Neural progenitor cell (in vitro differentiated cells): Measurements from ENCODE around the gene CNTROB. TPM values are rescaled to one million over a fixed set of nuclear protein-coding genes. Genes with fewer than 3 reads are reported as not detected.

Source experiments
- DNase-seq: peaks from one replicate; pipeline ENCODE4 v3.0.0-alpha.2; 2016; ENCODE audit warnings: low spot score
- H2AFZ ChIP-seq: fragments of 200-600 bp; sonication (generic); replicated peaks from 2 replicates; pipeline ENCODE4 v1.6.1; 2016; ENCODE audit warnings: antibody characterized with exemption
- H3F3A ChIP-seq: fragments of 200-600 bp; sonication (generic); 2 replicates; pipeline ENCODE4 v1.6.1; 2016; ENCODE audit warnings: antibody characterized with exemption, low read depth
- H3K27ac ChIP-seq: fragments of 200-600 bp; sonication (generic); 2 replicates; pipeline ENCODE4 v1.5.1; 2016; ENCODE audit warnings: mild to moderate bottlenecking
- H3K27me3 ChIP-seq: fragments of 200-600 bp; sonication (generic); 2 replicates; pipeline ENCODE4 v1.6.1; 2016; ENCODE audit warnings: mild to moderate bottlenecking, moderate library complexity
- H3K36me3 ChIP-seq: fragments of 200-600 bp; sonication (generic); 2 replicates; pipeline ENCODE4 v1.5.1; 2016
- H3K4me1 ChIP-seq: fragments of 200-600 bp; sonication (generic); 2 replicates; pipeline ENCODE4 v1.6.1; 2016; ENCODE audit warnings: mixed run types
- H3K4me2 ChIP-seq: fragments of 200-600 bp; sonication (generic); 2 replicates; pipeline ENCODE4 v1.6.1; 2016
- H3K4me3 ChIP-seq: fragments of 200-600 bp; sonication (generic); 2 replicates; pipeline ENCODE4 v1.5.1; 2016
- H3K79me2 ChIP-seq: fragments of 200-600 bp; sonication (generic); 2 replicates; pipeline ENCODE4 v1.6.1; 2016; ENCODE audit warnings: low read depth
- H3K9ac ChIP-seq: fragments of 200-600 bp; sonication (generic); 2 replicates; pipeline ENCODE4 v1.6.1; 2016
- H3K9me3 ChIP-seq: fragments of 200-600 bp; sonication (generic); 2 replicates; pipeline ENCODE4 v1.5.1; 2016; ENCODE audit warnings: low read depth
- H4K20me1 ChIP-seq: fragments of 200-600 bp; sonication (generic); 2 replicates; pipeline ENCODE4 v1.6.1; 2016; ENCODE audit warnings: low read depth
- H3K27ac Mint-ChIP-seq: 3 replicates; pipeline ENCODE4 v1.8.0; 2021; ENCODE audit warnings: mixed read lengths
- H3K27me3 Mint-ChIP-seq: 2 replicates; pipeline ENCODE4 v1.8.0; 2022; ENCODE audit warnings: low read depth, mild to moderate bottlenecking, inconsistent platforms, moderate library complexity, mixed read lengths; ENCODE audit not compliant: insufficient read depth
- H3K36me3 Mint-ChIP-seq: 3 replicates; pipeline ENCODE4 v1.8.0; 2021; ENCODE audit warnings: mixed read lengths
- H3K4me1 Mint-ChIP-seq: 3 replicates; pipeline ENCODE4 v1.8.0; 2021; ENCODE audit warnings: mixed read lengths
- H3K4me3 Mint-ChIP-seq: 3 replicates; pipeline ENCODE4 v1.8.0; 2021; ENCODE audit warnings: mild to moderate bottlenecking, moderate library complexity, mixed read lengths
- H3K9me3 Mint-ChIP-seq: 3 replicates; pipeline ENCODE4 v1.8.0; 2020; ENCODE audit warnings: mixed read lengths
- CTCF ChIP-seq: fragments of 200-600 bp; sonication (generic); IDR thresholded peaks from 2 replicates; pipeline ENCODE4 v1.5.1; 2017; ENCODE audit warnings: antibody characterized with exemption, mild to moderate bottlenecking
- EZH2 ChIP-seq: fragments of 200-600 bp; sonication (generic); IDR thresholded peaks from 2 replicates; pipeline ENCODE4 v1.6.1; 2017; ENCODE audit warnings: antibody characterized with exemption, mild to moderate bottlenecking, moderate library complexity
- EZH2phosphoT487 ChIP-seq: fragments of 200-600 bp; sonication (generic); IDR thresholded peaks from 2 replicates; pipeline ENCODE4 v1.6.1; 2017; ENCODE audit warnings: antibody characterized with exemption
- total RNA-seq: library from RNA; depleted of rRNA; stranded (reverse); fragments of >200 nt; gene quantifications from 2 replicates; pipeline ENCODE4 v1.2.3, GENCODE V29; 2015; ENCODE audit warnings: low replicate concordance

Gene CNTROB
- total RNA-seq, 1 donor from 2014 or later: 21.2 TPM

GRCh38 chr17:7967751-7968150 is 35.7 kb downstream of the CNTROB start:
- no peak overlapping the region for H3K27ac Mint-ChIP-seq
- Histone ChIP-seq H3K27ac (no peak overlapping the region), H3K4me3 (no peak overlapping the region), H3F3A (no peaks in the 10 kb centered on the region), H3K9ac (no peak overlapping the region), H3K79me2 (no peaks in the 10 kb centered on the region), H3K4me1 (no peaks in the 10 kb centered on the region), H3K4me2 (no peak overlapping the region), H3K27me3 (peaks cover 6% of the 10 kb centered on the region), H3K36me3 (no peaks in the 10 kb centered on the region), H4K20me1 (no peaks in the 10 kb centered on the region), H2AFZ (no peak overlapping the region), H3K9me3 (no peaks in the 10 kb centered on the region)
- H3K27me3 Mint-ChIP-seq: no peaks in the 10 kb centered on the region
- no peaks in the 10 kb centered on the region for H3K4me1 Mint-ChIP-seq
- peaks cover 3% of the 10 kb centered on the region for H3K9me3 Mint-ChIP-seq
- DNase-seq: no peak
- no peaks in the 10 kb centered on the region for H3K36me3 Mint-ChIP-seq
- H3K4me3 Mint-ChIP-seq: no peak overlapping the region
- TF ChIP-seq EZH2: no peak
- no peak for TF ChIP-seq EZH2phosphoT487
- TF ChIP-seq CTCF: no peak

DNA sequence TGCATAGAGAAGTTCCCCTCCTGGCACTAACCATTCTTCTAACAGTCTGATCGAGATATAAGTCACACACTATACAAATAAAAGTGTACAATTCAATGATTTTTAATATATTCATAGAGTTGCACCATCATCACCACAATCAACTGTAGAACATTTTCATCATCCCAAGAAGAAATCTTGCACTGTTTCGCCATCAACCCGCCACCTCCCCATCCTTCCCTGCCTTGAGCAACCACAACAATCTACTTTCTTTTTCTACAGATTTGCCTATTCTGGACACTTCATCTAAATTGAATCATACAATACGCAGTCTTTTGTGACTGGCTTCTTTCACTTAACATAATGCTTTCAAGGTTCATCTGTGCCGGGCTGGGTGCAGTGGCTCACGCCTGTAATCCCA is 37.4 kb downstream of the CNTROB start:
- no peak overlapping the region for H3K9ac ChIP-seq
- H3K27ac ChIP-seq: no peak overlapping the region
- H3F3A ChIP-seq: no peaks in the 10 kb centered on the region
- no peaks in the 10 kb centered on the region for H3K4me1 Mint-ChIP-seq
- no peaks in the 10 kb centered on the region for H4K20me1 ChIP-seq
- no peak overlapping the region for H3K27ac Mint-ChIP-seq
- H3K4me1 ChIP-seq: no peaks in the 10 kb centered on the region
- H3K79me2 ChIP-seq: no peaks in the 10 kb centered on the region
- TF ChIP-seq EZH2phosphoT487 (no peak), EZH2 (no peak), CTCF (no peak)
- DNase-seq: no peak
- no peaks in the 10 kb centered on the region for H3K9me3 ChIP-seq
- no peaks in the 10 kb centered on the region for H3K36me3 Mint-ChIP-seq
- no peaks in the 10 kb centered on the region for H3K27me3 Mint-ChIP-seq
- no peak overlapping the region for H2AFZ ChIP-seq
- no peak overlapping the region for H3K4me3 Mint-ChIP-seq
- H3K4me2 ChIP-seq: no peak overlapping the region
- H3K27me3 ChIP-seq: peaks cover 6% of the 10 kb centered on the region
- peaks cover 10% of the 10 kb centered on the region for H3K9me3 Mint-ChIP-seq
- no peaks in the 10 kb centered on the region for H3K36me3 ChIP-seq
- H3K4me3 ChIP-seq: no peak overlapping the region

- DNase-seq: no peak
- Histone ChIP-seq H2AFZ (no peak overlapping the region), H3F3A (no peaks in the 10 kb centered on the region), H3K4me2 (no peak overlapping the region), H3K79me2 (no peaks in the 10 kb centered on the region), H3K4me1 (no peaks in the 10 kb centered on the region), H3K9me3 (no peaks in the 10 kb centered on the region), H3K36me3 (no peaks in the 10 kb centered on the region), H3K27me3 (peaks cover 6% of the 10 kb centered on the region), H3K27ac (no peak overlapping the region), H4K20me1 (no peaks in the 10 kb centered on the region), H3K4me3 (no peak overlapping the region), H3K9ac (no peak overlapping the region)
- Mint-ChIP-seq H3K9me3 (peaks cover 24% of the 10 kb centered on the region), H3K36me3 (no peaks in the 10 kb centered on the region), H3K4me3 (no peak overlapping the region), H3K27me3 (no peaks in the 10 kb centered on the region), H3K4me1 (no peaks in the 10 kb centered on the region), H3K27ac (no peak overlapping the region)
- no peak for TF ChIP-seq EZH2
- TF ChIP-seq EZH2phosphoT487: no peak
- TF ChIP-seq CTCF: no peak
These were observed 39.6 kb downstream of the CNTROB start for GRCh38 chr17:7971651-7972050.
